ENCODE measurements around the gene ARHGAP29.

- TF ChIP-seq ZNF302 (CRISPR knock-in tag; IDR thresholded peaks at IDR 0.05) (no peak), CTCF (IDR thresholded peaks at IDR 0.05) (no peak), HDAC2 (IDR thresholded peaks at IDR 0.05) (no peak), POLR2A (IDR thresholded peaks at IDR 0.05; ENCODE audit: low read length) (no peak), RCOR1 (IDR thresholded peaks at IDR 0.05; ENCODE audit: low read depth, low read length) (no peak), REST (IDR thresholded peaks at IDR 0.05) (no peak), RAD21 (conservative IDR thresholded peaks at IDR 0.05 in 1 of 2, IDR thresholded peaks at IDR 0.05 in 1 of 2) (no peak), CEBPB (IDR thresholded peaks at IDR 0.05) (no peak), MAX (IDR thresholded peaks at IDR 0.05) (no peak)
Observed at GRCh38 chr1:94230920-94231319, 6.5 kb downstream of the ARHGAP29 start.
